HCT116 (cell line): Measurements from ENCODE around the gene PRR36. TPM values are rescaled to one million over a fixed set of nuclear protein-coding genes. Genes with fewer than 3 reads are reported as not detected.

Experiments
- ATAC-seq: fragments of 200-7000 bp; cut with Tn5 transposase; 2 replicates; pipeline ENCODE4 v1.9.1; 2020; ENCODE audit warnings: mild to moderate bottlenecking, moderate library complexity
- BruUV-seq: library from RNA; stranded (reverse); fragments of 400-500 nt; replicated peaks from 2 replicates; lab custom pipeline; 2021; lab: Mats Ljungman, UMichigan
- CTCF ChIA-PET: fragments of 300-600 bp; sonication (Branson Sonifier 250); formaldehyde crosslinking; loops from one replicate; lab custom pipeline; 2021; ENCODE audit warnings: antibody characterized with exemption; lab: Charles Lee
- POLR2A ChIA-PET: fragments of 300-600, 350-600 bp; sonication (Branson Sonifier 250); formaldehyde crosslinking; loops from one replicate; lab custom pipeline; 2021; ENCODE audit warnings: antibody characterized with exemption; lab: Charles Lee
- RAD21 ChIA-PET, 2 experiments: fragments of 300-600 bp; sonication (Branson Sonifier 250); formaldehyde crosslinking; loops; one replicate each; lab custom pipeline; 2023; ENCODE audit warnings: low total read pairs in 2 of 2; ENCODE audit not compliant: uncharacterized antibody in 2 of 2, unreplicated experiment in 2 of 2, low non-redundant PET in 1 of 2; lab: Charles Lee
- DNase-seq: peaks from one replicate; pipeline ENCODE4 v3.0.0-alpha.2; 2010; ENCODE audit warnings: low read depth, low spot score
- H2AFZ ChIP-seq: fragments of 200-600 bp; shearing (Covaris generic), sonication (generic); 2 replicates; pipeline ENCODE4 v1.6.1; 2017; ENCODE audit warnings: low read depth, mixed run types, mixed read lengths, antibody characterized with exemption, low read length; ENCODE audit not compliant: poor library complexity, severe bottlenecking
- H3K27ac ChIP-seq: 2 replicates; pipeline ENCODE4 v1.5.1; 2012; ENCODE audit warnings: low read depth, low read length
- H3K27me3 ChIP-seq: fragments of 200-600 bp; sonication (generic); 2 replicates; pipeline ENCODE4 v1.6.1; 2016; ENCODE audit warnings: mixed run types, low read length, mixed read lengths; ENCODE audit not compliant: insufficient read depth
- H3K36me3 ChIP-seq, 2 experiments: fragments of 200-500 bp in 1 of 2; fragments of 200-600 bp in 1 of 2; sonication (Bioruptor generic) in 1 of 2; sonication (generic) in 1 of 2; 2 replicates each; pipeline versions ENCODE4 v1.5.1 to v1.6.1; 2014 to 2016; ENCODE audit warnings: low read length in 2 of 2, inconsistent platforms in 1 of 2, mixed read lengths in 1 of 2, mixed run types in 1 of 2; ENCODE audit not compliant: insufficient read depth in 2 of 2, control insufficient read depth in 1 of 2
- H3K4me1 ChIP-seq, 2 experiments: fragments of 200-600 bp in 1 of 2; sonication (generic) in 1 of 2; 2 replicates each; pipeline versions ENCODE4 v1.5.1 to v1.6.1; 2012 to 2017; ENCODE audit warnings: low read length in 2 of 2, inconsistent platforms in 1 of 2, mild to moderate bottlenecking in 1 of 2, mixed read lengths in 1 of 2, mixed run types in 1 of 2, moderate library complexity in 1 of 2; ENCODE audit not compliant: insufficient read depth in 2 of 2, control insufficient read depth in 1 of 2
- H3K4me2 ChIP-seq: fragments of 200-600 bp; sonication (generic); 2 replicates; pipeline ENCODE4 v1.6.1; 2017; ENCODE audit warnings: mixed run types, low read length, mixed read lengths
- H3K4me3 ChIP-seq, 2 experiments: fragments of 200-600 bp in 1 of 2; sonication (generic) in 1 of 2; replicated peaks in 1 of 2; 2 replicates each; pipeline ENCODE4 v1.5.1; 2011 to 2016; ENCODE audit warnings: low read length in 2 of 2, control low read depth in 1 of 2, low read depth in 1 of 2, mild to moderate bottlenecking in 1 of 2, mixed read lengths in 1 of 2, mixed run types in 1 of 2
- H3K79me2 ChIP-seq: fragments of 200-600 bp; sonication (generic); 2 replicates; pipeline ENCODE4 v1.6.1; 2017; ENCODE audit warnings: mild to moderate bottlenecking, mixed run types, low read length, moderate library complexity, mixed read lengths; ENCODE audit not compliant: insufficient read depth
- H3K9ac ChIP-seq: fragments of 200-600 bp; sonication (generic); 2 replicates; pipeline ENCODE4 v1.6.1; 2016; ENCODE audit warnings: low read length, mixed read lengths
- H3K9me2 ChIP-seq: fragments of 200-600 bp; sonication (generic), shearing (Covaris generic); 2 replicates; pipeline ENCODE4 v1.6.1; 2017; ENCODE audit warnings: mixed run types, mild to moderate bottlenecking, moderate library complexity; ENCODE audit not compliant: insufficient read depth
- H3K9me3 ChIP-seq, 2 experiments: fragments of 200-500 bp in 1 of 2; fragments of 200-600 bp in 1 of 2; sonication (Bioruptor generic) in 1 of 2; sonication (generic) in 1 of 2; 2 replicates each; pipeline ENCODE4 v1.6.1; 2014 to 2017; ENCODE audit warnings: low read length in 2 of 2, mixed read lengths in 2 of 2, inconsistent platforms in 1 of 2, low read depth in 1 of 2, mild to moderate bottlenecking in 1 of 2, mixed run types in 1 of 2, moderate library complexity in 1 of 2; ENCODE audit not compliant: control insufficient read depth in 1 of 2, insufficient read depth in 1 of 2
- H4K20me1 ChIP-seq: fragments of 200-600 bp; sonication (generic), shearing (Covaris generic); 2 replicates; pipeline ENCODE4 v1.6.1; 2017; ENCODE audit warnings: mixed run types, mild to moderate bottlenecking, moderate library complexity; ENCODE audit not compliant: insufficient read depth
- ATF3 ChIP-seq: IDR thresholded peaks from 2 replicates; pipeline ENCODE4 v1.6.1; 2012
- EGR1 ChIP-seq: IDR thresholded peaks from 2 replicates; pipeline ENCODE4 v1.6.1; 2012; ENCODE audit warnings: low read depth
- ELF1 ChIP-seq: IDR thresholded peaks from 2 replicates; pipeline ENCODE4 v1.6.1; 2012; ENCODE audit warnings: low read depth, borderline replicate concordance
- FOSL1 ChIP-seq: IDR thresholded peaks from 2 replicates; pipeline ENCODE4 v1.6.1; 2012; ENCODE audit warnings: low read depth
- MAX ChIP-seq: IDR thresholded peaks from 2 replicates; pipeline ENCODE4 v1.6.1; 2012
- POLR2AphosphoS5 ChIP-seq: IDR thresholded peaks from 2 replicates; pipeline ENCODE4 v1.6.1; 2011; ENCODE audit warnings: mild to moderate bottlenecking, low read depth, low read length, moderate library complexity
- RAD21 ChIP-seq: IDR thresholded peaks from 2 replicates; pipeline ENCODE4 v1.6.1; 2012; ENCODE audit warnings: low read depth, mild to moderate bottlenecking
- SIN3A ChIP-seq: IDR thresholded peaks from 2 replicates; pipeline ENCODE4 v1.6.1; 2012; ENCODE audit warnings: low read depth
- SP1 ChIP-seq: IDR thresholded peaks from 2 replicates; pipeline ENCODE4 v1.6.1; 2012; ENCODE audit warnings: low read depth
- SRF ChIP-seq: IDR thresholded peaks from 2 replicates; pipeline ENCODE4 v1.6.1; 2012; ENCODE audit warnings: low read depth
- ZNF274 ChIP-seq: fragments of 200-500 bp; sonication (Bioruptor generic); IDR thresholded peaks from 2 replicates; pipeline ENCODE4 v1.6.1; 2014; ENCODE audit warnings: mild to moderate bottlenecking, low read depth, low read length, inconsistent platforms
- intact Hi-C: fragments of 100-400 bp; cut with micrococcal nuclease; formaldehyde crosslinking; loops from 2 replicates; pipeline ENCODE4 v1.10.0; 2022
- total RNA-seq: library from RNA; stranded (reverse); gene quantifications from one replicate; pipeline ENCODE4 v1.2.1, GENCODE V29; 2021; ENCODE audit not compliant: unreplicated experiment

PRR36 gene
- total RNA-seq, 1 experiment from 2014 or later: 7.5 TPM

GRCh38 chr19:7904074-7905020 is 30.2 kb upstream of the PRR36 start:
- H3K79me2 ChIP-seq: peaks cover 63% of the 10 kb centered on the region
- ChIA-PET RAD21 (interaction anchor here in 1 of 2 experiments (1.0 kb wide), 1 partner anchor 36 kb away, joined by 4 read pairs; no protein-coding TSS in a partner anchor), POLR2A (interaction anchor here (0.6 to 2.1 kb wide), 5 partner anchors 13 to 35 kb away, joined by 3 to 11 read pairs (median 8); partner anchors contain the start of genes LRRC8E and SNAPC2), CTCF (interaction anchor here (0.7 to 1.2 kb wide), 12 partner anchors 9 to 609 kb away, joined by 3 to 18 read pairs (median 4); partner anchors contain the start of genes SNAPC2 and ZNF414)
- H3K4me1 ChIP-seq: peaks cover 3 to 30% of the 10 kb centered on the region in 2 experiments; a peak in 2 of 4 replicates
- H2AFZ ChIP-seq: no peak overlapping the region
- H3K9me2 ChIP-seq: no peaks in the 10 kb centered on the region
- DNase-seq (no peak), ATAC-seq (peak; percentile 45)
- H3K36me3 ChIP-seq: peaks cover 0 to under 1% of the 10 kb centered on the region in 2 experiments; a peak in 2 of 4 replicates
- no peaks in the 10 kb centered on the region for H3K27me3 ChIP-seq
- TSS peak; percentile 46 for BruUV-seq
- intact Hi-C loops: no loop called here
- H3K4me3 ChIP-seq: peak overlapping the region; percentile 72 to 97
- H3K27ac ChIP-seq: peak overlapping the region; percentile 92
- no peaks in the 10 kb centered on the region for H4K20me1 ChIP-seq
- H3K9ac ChIP-seq: peak overlapping the region; percentile 97
- no peak for TF ChIP-seq SP1
- peak overlapping the region; percentile 97 for H3K4me2 ChIP-seq
- no peaks in the 10 kb centered on the region for H3K9me3 ChIP-seq

GRCh38 chr19:7903244-7904073 is 29.3 kb upstream of the PRR36 start, which contains the start of gene MAP2K7:
TSS of gene MAP2K7 (plus strand) at chr19:7903877. CDS start at chr19:7903945, 68 bp downstream.
- H3K27me3 ChIP-seq: no peaks in the 10 kb centered on the region
- H3K36me3 ChIP-seq: peaks cover 0 to 9% of the 10 kb centered on the region in 2 experiments; a peak in 2 of 4 replicates
- peak within 1 kb of the TSS; percentile 97 for H3K9ac ChIP-seq
- peaks cover 3 to 30% of the 10 kb centered on the region in 2 experiments; a peak in 2 of 4 replicates for H3K4me1 ChIP-seq
- intact Hi-C loops: loop anchor here (2.0 kb wide), 1 partner anchor 15 kb away; the partner anchor contains the start of gene LRRC8E
- ChIA-PET RAD21 (interaction anchor here in 1 of 2 experiments (1.0 kb wide), 1 partner anchor 35 kb away, joined by 4 read pairs; no protein-coding TSS in a partner anchor), CTCF (interaction anchor here (0.7 to 1.2 kb wide), 12 partner anchors 10 to 610 kb away, joined by 3 to 18 read pairs (median 4); partner anchors contain the start of genes SNAPC2 and ZNF414), POLR2A (interaction anchor here (0.6 to 2.1 kb wide), 5 partner anchors 14 to 34 kb away, joined by 3 to 11 read pairs (median 8); partner anchors contain the start of genes LRRC8E and SNAPC2)
- peak within 1 kb of the TSS; percentile 97 for H3K4me2 ChIP-seq
- H3K4me3 ChIP-seq: peak within 1 kb of the TSS; percentile 75 to 97
- no peaks in the 10 kb centered on the region for H3K9me3 ChIP-seq
- no peaks in the 10 kb centered on the region for H4K20me1 ChIP-seq
- no peaks in the 10 kb centered on the region for H3K9me2 ChIP-seq
- H2AFZ ChIP-seq: no peak within 1 kb of the TSS
- peak; percentile 98 for DNase-seq
- BruUV-seq: no TSS peak
- peaks cover 54% of the 10 kb centered on the region for H3K79me2 ChIP-seq
- ATAC-seq: peak; percentile 85
- peak within 1 kb of the TSS; percentile 92 for H3K27ac ChIP-seq
- peak; percentile 98 for TF ChIP-seq POLR2AphosphoS5
- peak; percentile 99 for TF ChIP-seq MAX
- TF ChIP-seq FOSL1: no peak
- no peak for TF ChIP-seq ATF3
- peak; percentile 28; the same call in 1 of the 2 replicates for TF ChIP-seq EGR1
- no peak for TF ChIP-seq SIN3A
- no peak for TF ChIP-seq ELF1
- TF ChIP-seq SRF: no peak
- TF ChIP-seq ZNF274: no peak
- TF ChIP-seq RAD21: no peak; the same call in none of the 2 replicates
